Natural killer cell (primary cell): ENCODE measurements around the gene BEAN1. TPM values are rescaled to one million over a fixed set of nuclear protein-coding genes. Genes with fewer than 3 reads are reported as not detected.

ENCODE experiments used
- ATAC-seq, 3 donors: fragments of 150-1000 bp in 2 of 3; fragments of 200-7000 bp in 1 of 3; cut with Tn5 transposase; 1 replicate in 1 of 3; 2 replicates in 2 of 3; pipeline ENCODE4 v1.10.0; 2021; ENCODE audit warnings: mild to moderate bottlenecking in 2 of 3, moderate library complexity in 2 of 3
- DNase-seq, 2 donors: peaks; one replicate each; pipeline versions ENCODE4 v3.0.0 to v3.0.0-alpha.2; 2013 to 2021; ENCODE audit warnings: mixed read lengths in 1 of 2
- H3K27ac ChIP-seq: one replicate; pipeline ENCODE4 v1.5.1; 2013; ENCODE audit warnings: mild to moderate bottlenecking, low read length
- H3K27me3 ChIP-seq: one replicate; pipeline ENCODE4 v1.6.1; 2013; ENCODE audit warnings: low read length; ENCODE audit not compliant: control insufficient read depth, insufficient read depth
- H3K36me3 ChIP-seq: one replicate; pipeline ENCODE4 v1.6.1; 2013; ENCODE audit warnings: low read length; ENCODE audit not compliant: control insufficient read depth, insufficient read depth
- H3K4me1 ChIP-seq: one replicate; pipeline ENCODE4 v1.6.1; 2013; ENCODE audit warnings: low read length; ENCODE audit not compliant: control insufficient read depth, insufficient read depth
- H3K4me3 ChIP-seq: one replicate; pipeline ENCODE4 v1.5.1; 2013; ENCODE audit warnings: low read length
- H3K9me3 ChIP-seq: one replicate; pipeline ENCODE4 v1.6.1; 2013; ENCODE audit warnings: low read length; ENCODE audit not compliant: control insufficient read depth, insufficient read depth
- H3K27ac Mint-ChIP-seq, 2 donors: one replicate each; pipeline ENCODE4 v1.8.0; 2022; ENCODE audit warnings: mild to moderate bottlenecking in 2 of 2, mixed read lengths in 2 of 2, moderate library complexity in 1 of 2
- H3K27me3 Mint-ChIP-seq, 2 donors: one replicate each; pipeline ENCODE4 v1.8.0; 2022; ENCODE audit warnings: low read depth in 2 of 2, mixed read lengths in 2 of 2
- H3K36me3 Mint-ChIP-seq: one replicate; pipeline ENCODE4 v1.8.0; 2022; ENCODE audit warnings: mixed read lengths
- H3K4me1 Mint-ChIP-seq, 2 donors: one replicate each; pipeline ENCODE4 v1.8.0; 2022; ENCODE audit warnings: mixed read lengths in 2 of 2
- H3K4me3 Mint-ChIP-seq: one replicate; pipeline ENCODE4 v1.8.0; 2022; ENCODE audit warnings: mild to moderate bottlenecking, moderate library complexity, mixed read lengths
- H3K9me3 Mint-ChIP-seq, 2 donors: one replicate each; pipeline ENCODE4 v1.8.0; 2022; ENCODE audit warnings: mixed read lengths in 2 of 2
- CTCF ChIP-seq: fragments of 200-600 bp; IDR thresholded peaks from one replicate; pipeline ENCODE4 v1.8.0; 2022; ENCODE audit warnings: antibody characterized with exemption
- WGBS: methylation state at CpG from one replicate; pipeline ENCODE4 v1.1.7; 2013; ENCODE audit warnings: missing lambda C conversion rate; ENCODE audit not compliant: insufficient coverage; 5-methylcytosine and 5-hydroxymethylcytosine counted together
- intact Hi-C: fragments of 100-400 bp; cut with micrococcal nuclease; formaldehyde crosslinking; loops from one replicate; pipeline ENCODE4 v1.14.2; 2022
- total RNA-seq, 4 donors: library from RNA; stranded (reverse); fragments of 120-200 nt in 1 of 4; gene quantifications; one replicate each; pipeline versions ENCODE4 v1.2.3 to v1.2.4, GENCODE V29; 2013 to 2022

The BEAN1 gene
- total RNA-seq, 3 donors from 2014 or later (not counting 1 experiment from before 2014, with no cell fraction given) = not detected

GRCh38 chr16:66440271-66440802 is 13.2 kb downstream of the BEAN1 start:
- no peak overlapping the region for H3K4me3 ChIP-seq
- no peak for ATAC-seq
- intact Hi-C loops = no loop called here
- H3K27ac ChIP-seq = no peak overlapping the region
- Mint-ChIP-seq H3K4me3 (no peak overlapping the region), H3K27me3 (peaks cover 10 to 27% of the 10 kb centered on the region in 2 donors), H3K36me3 (no peaks in the 10 kb centered on the region), H3K9me3 (no peaks in the 10 kb centered on the region), H3K27ac (no peak overlapping the region), H3K4me1 (no peaks in the 10 kb centered on the region)
- H3K27me3 ChIP-seq = no peaks in the 10 kb centered on the region
- no peaks in the 10 kb centered on the region for H3K36me3 ChIP-seq
- no peaks in the 10 kb centered on the region for H3K9me3 ChIP-seq
- WGBS = 86% methylated on average over 10 of the region's 10 CpGs
- DNase-seq = no peak
- TF ChIP-seq CTCF = no peak
- H3K4me1 ChIP-seq = no peaks in the 10 kb centered on the region

DNA sequence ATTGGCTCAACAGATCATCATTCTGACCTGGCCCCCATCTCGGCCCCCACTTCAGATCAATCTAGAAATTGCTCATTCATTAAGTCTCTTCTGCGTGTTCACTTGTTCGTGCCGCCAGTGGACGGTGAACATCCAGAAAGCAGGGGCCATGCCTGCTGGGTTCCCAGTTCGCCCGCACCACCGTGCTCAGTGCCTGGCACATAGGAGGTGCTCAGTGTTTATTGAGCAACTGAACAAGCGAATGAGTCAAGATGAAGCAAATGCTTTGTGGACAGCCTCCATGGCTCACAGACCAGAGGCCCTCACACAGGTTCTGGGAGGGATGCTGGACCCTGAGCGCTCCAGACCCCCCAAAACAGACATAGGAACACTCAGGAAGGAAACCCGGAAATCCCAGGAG is 13.9 kb downstream of the BEAN1 start:
- H3K4me3 ChIP-seq = no peak overlapping the region
- Mint-ChIP-seq H3K27me3 (peaks cover 13 to 28% of the 10 kb centered on the region in 2 donors), H3K9me3 (no peaks in the 10 kb centered on the region), H3K36me3 (no peaks in the 10 kb centered on the region), H3K4me3 (no peak overlapping the region), H3K4me1 (no peaks in the 10 kb centered on the region), H3K27ac (no peak overlapping the region)
- no peaks in the 10 kb centered on the region for H3K9me3 ChIP-seq
- H3K27ac ChIP-seq = no peak overlapping the region
- TF ChIP-seq CTCF = no peak
- no peaks in the 10 kb centered on the region for H3K36me3 ChIP-seq
- intact Hi-C loops = no loop called here
- H3K27me3 ChIP-seq = no peaks in the 10 kb centered on the region
- WGBS = 91% methylated on average over 11 of the region's 11 CpGs
- ATAC-seq = no peak
- H3K4me1 ChIP-seq = no peaks in the 10 kb centered on the region
- no peak for DNase-seq

DNA sequence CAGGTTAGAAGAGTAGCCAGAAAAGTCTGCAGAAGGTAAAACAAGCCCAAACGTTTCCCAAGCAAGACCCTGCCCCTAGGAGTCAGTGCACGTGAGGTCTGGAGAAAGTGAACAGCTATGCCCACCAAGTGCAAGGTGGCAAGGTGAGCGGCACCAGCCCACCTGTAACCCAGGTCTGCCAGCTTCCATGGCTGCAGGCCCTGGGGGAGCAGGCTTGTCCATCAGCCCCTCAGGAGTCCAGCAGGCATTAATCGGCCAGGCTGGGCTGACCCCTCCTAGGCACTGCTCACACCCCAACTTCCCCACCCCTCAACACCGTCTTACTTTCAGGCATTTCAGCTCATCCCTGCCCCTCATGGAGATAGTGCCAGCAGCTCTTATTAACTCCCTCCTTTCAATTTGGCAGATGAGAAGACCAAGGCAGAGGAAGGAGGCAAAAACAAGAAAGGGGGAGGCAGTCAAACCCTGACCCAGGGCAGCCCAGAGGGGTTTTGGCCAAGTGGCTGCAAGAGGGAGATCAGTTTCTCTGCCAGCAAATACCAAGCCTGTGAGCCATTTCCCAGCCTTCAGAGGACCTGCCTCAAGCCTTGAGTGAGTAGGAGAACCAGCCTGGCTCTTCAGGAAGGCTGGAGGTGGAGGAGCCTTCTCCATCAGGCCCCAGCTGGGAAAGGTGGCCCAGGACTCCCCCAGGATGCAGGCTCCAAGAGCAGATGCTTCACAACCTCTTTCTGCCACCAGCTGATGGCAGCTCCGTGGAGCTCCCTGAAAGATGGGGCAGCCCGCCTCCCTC is 14.7 kb downstream of the BEAN1 start:
- H3K4me1 ChIP-seq = no peaks in the 10 kb centered on the region
- intact Hi-C loops = no loop called here
- H3K9me3 ChIP-seq = no peaks in the 10 kb centered on the region
- no peak overlapping the region for H3K4me3 ChIP-seq
- no peaks in the 10 kb centered on the region for H3K27me3 ChIP-seq
- peaks cover 19 to 33% of the 10 kb centered on the region in 2 donors for H3K27me3 Mint-ChIP-seq
- H3K4me3 Mint-ChIP-seq = no peak overlapping the region
- H3K4me1 Mint-ChIP-seq = no peaks in the 10 kb centered on the region
- H3K36me3 Mint-ChIP-seq = no peaks in the 10 kb centered on the region
- no peak for ATAC-seq
- H3K27ac Mint-ChIP-seq = no peak overlapping the region
- no peak for DNase-seq
- no peaks in the 10 kb centered on the region for H3K36me3 ChIP-seq
- no peak overlapping the region for H3K27ac ChIP-seq
- 83% methylated on average over 7 of the region's 7 CpGs for WGBS
- H3K9me3 Mint-ChIP-seq = no peaks in the 10 kb centered on the region
- no peak for TF ChIP-seq CTCF
